Endothelial cell of umbilical vein (primary cell): ENCODE results near the gene SLC7A6OS. TPM values are rescaled to one million over a fixed set of nuclear protein-coding genes. Genes with fewer than 3 reads are reported as not detected.

Experiments used
- BruUV-seq: library from RNA; stranded (reverse); fragments of 400-500 nt; replicated peaks from 2 replicates; lab custom pipeline; 2021; lab: Mats Ljungman, UMichigan
- CTCF ChIA-PET: fragments of 300-600, 350-600 bp; sonication (Branson Sonifier 250); formaldehyde crosslinking; loops from one replicate; lab custom pipeline; 2021; ENCODE audit warnings: antibody characterized with exemption, inconsistent platforms; lab: Charles Lee
- POLR2A ChIA-PET: fragments of 300-600, 350-600 bp; sonication (Branson Sonifier 250); formaldehyde crosslinking; loops from one replicate; lab custom pipeline; 2021; ENCODE audit warnings: antibody characterized with exemption, inconsistent platforms; lab: Charles Lee
- DNase-seq: peaks from one replicate; pipeline ENCODE4 v3.0.0-alpha.2; 2011; ENCODE audit warnings: low read depth, low spot score
- FAIRE-seq: peaks from 2 replicates; lab custom pipeline; 2011; peaks lifted over from hg19 to GRCh38; lab: Jason Lieb, UNC
- H2AFZ ChIP-seq: 2 replicates; pipeline ENCODE4 v1.6.0; 2012; ENCODE audit warnings: low read depth, low read length, control low read depth, inconsistent platforms
- H3K27ac ChIP-seq: 2 replicates; pipeline ENCODE4 v1.5.1; 2011; ENCODE audit warnings: low read depth, mild to moderate bottlenecking, control low read depth, low read length, moderate library complexity; ENCODE audit not compliant: insufficient read depth
- H3K27me3 ChIP-seq, 2 experiments: 2 replicates each; pipeline versions ENCODE4 v1.6.0 to v1.6.1; 2011; ENCODE audit warnings: low read length in 2 of 2, mixed read lengths in 1 of 2; ENCODE audit not compliant: control insufficient read depth in 2 of 2, insufficient read depth in 2 of 2
- H3K36me3 ChIP-seq, 2 experiments: 2 replicates in 1 of 2; 3 replicates in 1 of 2; pipeline ENCODE4 v1.5.1; 2011; ENCODE audit warnings: low read length in 2 of 2, mild to moderate bottlenecking in 1 of 2, moderate library complexity in 1 of 2; ENCODE audit not compliant: control insufficient read depth in 2 of 2, insufficient read depth in 2 of 2; ENCODE audit errors: extremely low read depth in 1 of 2
- H3K4me1 ChIP-seq: 3 replicates; pipeline ENCODE4 v1.5.1; 2011; ENCODE audit warnings: mild to moderate bottlenecking, low read length; ENCODE audit not compliant: control insufficient read depth, insufficient read depth; ENCODE audit errors: extremely low read depth
- H3K4me2 ChIP-seq: 2 replicates; pipeline ENCODE4 v1.6.1; 2011; ENCODE audit warnings: low read length, control low read depth, mixed read lengths; ENCODE audit not compliant: insufficient read depth
- H3K4me3 ChIP-seq, 3 experiments: fragments of 200-600 bp in 1 of 3; sonication (generic), shearing (Covaris generic) in 1 of 3; replicated peaks in 1 of 3; 2 replicates each; pipeline ENCODE4 v1.5.1; 2011 to 2016; ENCODE audit warnings: control low read depth in 3 of 3, low read length in 3 of 3, mild to moderate bottlenecking in 2 of 3, inconsistent platforms in 1 of 3, low read depth in 1 of 3, moderate library complexity in 1 of 3; ENCODE audit not compliant: insufficient read depth in 1 of 3
- H3K79me2 ChIP-seq: 2 replicates; pipeline ENCODE4 v1.6.0; 2012; ENCODE audit warnings: low read length, inconsistent platforms; ENCODE audit not compliant: control insufficient read depth, insufficient read depth
- H3K9ac ChIP-seq: replicated peaks from 2 replicates; pipeline ENCODE3; 2011; ENCODE audit warnings: low read length, control low read depth; ENCODE audit not compliant: insufficient read depth; ENCODE audit errors: extremely low read depth
- H3K9me1 ChIP-seq: replicated peaks from 3 replicates; pipeline ENCODE4 v1.6.0; 2011; ENCODE audit warnings: mild to moderate bottlenecking, low read length; ENCODE audit not compliant: control insufficient read depth, insufficient read depth; ENCODE audit errors: extremely low read depth
- H3K9me3 ChIP-seq: replicated peaks from 2 replicates; pipeline ENCODE4 v1.5.1; 2012; ENCODE audit warnings: low read length, inconsistent platforms; ENCODE audit not compliant: control insufficient read depth, insufficient read depth
- H4K20me1 ChIP-seq: replicated peaks from 2 replicates; pipeline ENCODE3; 2011; ENCODE audit warnings: mild to moderate bottlenecking, low read length; ENCODE audit not compliant: control insufficient read depth, insufficient read depth; ENCODE audit errors: extremely low read depth
- EZH2 ChIP-seq: IDR thresholded peaks from 2 replicates; pipeline ENCODE4 v1.6.1; 2012; ENCODE audit warnings: borderline replicate concordance, low read depth, mild to moderate bottlenecking, moderate library complexity, low read length, inconsistent platforms; ENCODE audit not compliant: severe bottlenecking
- FOS ChIP-seq: IDR thresholded peaks from 2 replicates; pipeline ENCODE4 v1.6.1; 2011; ENCODE audit warnings: mild to moderate bottlenecking, low read length, moderate library complexity, borderline replicate concordance; ENCODE audit not compliant: insufficient read depth
- GATA2 ChIP-seq: IDR thresholded peaks from 2 replicates; pipeline ENCODE4 v1.7.0; 2011; ENCODE audit warnings: low read depth, mild to moderate bottlenecking, moderate library complexity, mixed read lengths, low read length; ENCODE audit not compliant: insufficient read length, insufficient read depth
- JUN ChIP-seq: IDR thresholded peaks from 2 replicates; pipeline ENCODE4 v1.6.1; 2011; ENCODE audit warnings: borderline replicate concordance, low read depth; ENCODE audit not compliant: insufficient read length, insufficient read depth
- MYC ChIP-seq: IDR thresholded peaks from one replicate; pipeline ENCODE4 v1.6.1; 2011; ENCODE audit warnings: mild to moderate bottlenecking, low read depth, low read length
- POLR2A ChIP-seq: IDR thresholded peaks from 2 replicates; pipeline ENCODE4 v1.6.1; 2012; ENCODE audit warnings: low read depth, mild to moderate bottlenecking, control low read depth, low read length
- POLR2AphosphoS5 ChIP-seq: IDR thresholded peaks from 2 replicates; pipeline ENCODE4 v1.6.1; 2012; ENCODE audit warnings: low read depth, mild to moderate bottlenecking, control low read depth, low read length, moderate library complexity; ENCODE audit not compliant: insufficient read depth
- dilution Hi-C: fragments of 300-500 bp; cut with MboI; formaldehyde crosslinking; loops from one replicate; pipeline ENCODE4 v1.15.0; 2019; ENCODE audit warnings: low sequenced_read_pairs; ENCODE audit not compliant: extremely low pct_ligation_motif_present
- intact Hi-C: fragments of 100-400 bp; cut with micrococcal nuclease; formaldehyde crosslinking; loops from one replicate; pipeline ENCODE4 v1.10.0; 2022
- polyA plus RNA-seq, 4 experiments: library from polyadenylated mRNA; depleted of rRNA in 3 of 4; stranded (reverse) in 3 of 4; unstranded in 1 of 4; fragments of >200 nt; gene quantifications; 2 replicates each; pipeline versions ENCODE4 v1.2.1 to v1.2.3, GENCODE V29; 2011 to 2012; ENCODE audit warnings: missing spikeins in 1 of 4
- total RNA-seq: library from RNA; stranded (reverse); gene quantifications from 2 replicates; pipeline ENCODE4 v1.2.3, GENCODE V29; 2021
- TF ChIP-seq, protein P1 (sequence below), 2 donors: IDR thresholded peaks; 1 replicate in 1 of 2; 2 replicates in 1 of 2; pipeline ENCODE4 v1.5.1; 2011; ENCODE audit warnings: low read length in 2 of 2, mild to moderate bottlenecking in 2 of 2, moderate library complexity in 2 of 2, control low read depth in 1 of 2, inconsistent platforms in 1 of 2, low read depth in 1 of 2; ENCODE audit not compliant: insufficient read depth in 1 of 2; ENCODE audit errors: extremely low read depth in 1 of 2
- TF ChIP-seq, protein P2 (sequence below): IDR thresholded peaks from 2 replicates; pipeline ENCODE4 v1.6.1; 2011; ENCODE audit not compliant: insufficient read depth, insufficient read length

The SLC7A6OS gene
- total and polyA plus RNA-seq, 2 donors (not counting 3 experiments of a cell fraction or from before 2014, with no cell fraction given): 8.3 to 22.9 TPM

DNA sequence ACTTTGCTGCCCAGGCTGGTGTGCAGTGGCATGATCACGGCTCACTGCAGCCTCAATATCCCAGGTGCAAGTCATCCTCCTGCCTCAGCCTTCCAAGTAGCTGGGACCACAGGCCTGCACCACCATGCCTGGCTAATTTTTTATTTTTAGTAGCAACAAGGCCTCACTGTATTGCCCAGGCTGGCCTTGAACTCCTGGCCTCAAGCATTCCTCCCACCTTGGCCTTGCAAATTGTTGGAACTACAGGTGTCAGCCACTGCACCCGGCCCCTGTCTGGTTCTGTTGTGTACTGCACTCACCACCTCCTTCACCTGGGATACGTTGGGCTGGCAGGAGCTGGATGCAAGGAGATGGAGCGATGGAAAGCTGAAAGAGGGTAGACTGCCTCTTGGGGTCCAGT is 57.0 kb downstream of the SLC7A6OS start:
- Histone ChIP-seq H3K27ac (no peak overlapping the region), H2AFZ (no peak overlapping the region), H3K4me1 (peaks cover 8% of the 10 kb centered on the region), H3K79me2 (no peaks in the 10 kb centered on the region), H4K20me1 (no peaks in the 10 kb centered on the region), H3K4me2 (no peak overlapping the region), H3K4me3 (no peak overlapping the region), H3K36me3 (peaks cover 0 to 16% of the 10 kb centered on the region in 2 experiments), H3K9me1 (no peaks in the 10 kb centered on the region), H3K9me3 (no peaks in the 10 kb centered on the region), H3K9ac (no peak overlapping the region), H3K27me3 (no peaks in the 10 kb centered on the region)
- FAIRE-seq: no peak
- no TSS peak for BruUV-seq
- TF ChIP-seq MYC (no peak), JUN (no peak), FOS (no peak), EZH2 (no peak), GATA2 (no peak), POLR2AphosphoS5 (no peak), POLR2A (no peak)
- TF ChIP-seq, protein P1, sequence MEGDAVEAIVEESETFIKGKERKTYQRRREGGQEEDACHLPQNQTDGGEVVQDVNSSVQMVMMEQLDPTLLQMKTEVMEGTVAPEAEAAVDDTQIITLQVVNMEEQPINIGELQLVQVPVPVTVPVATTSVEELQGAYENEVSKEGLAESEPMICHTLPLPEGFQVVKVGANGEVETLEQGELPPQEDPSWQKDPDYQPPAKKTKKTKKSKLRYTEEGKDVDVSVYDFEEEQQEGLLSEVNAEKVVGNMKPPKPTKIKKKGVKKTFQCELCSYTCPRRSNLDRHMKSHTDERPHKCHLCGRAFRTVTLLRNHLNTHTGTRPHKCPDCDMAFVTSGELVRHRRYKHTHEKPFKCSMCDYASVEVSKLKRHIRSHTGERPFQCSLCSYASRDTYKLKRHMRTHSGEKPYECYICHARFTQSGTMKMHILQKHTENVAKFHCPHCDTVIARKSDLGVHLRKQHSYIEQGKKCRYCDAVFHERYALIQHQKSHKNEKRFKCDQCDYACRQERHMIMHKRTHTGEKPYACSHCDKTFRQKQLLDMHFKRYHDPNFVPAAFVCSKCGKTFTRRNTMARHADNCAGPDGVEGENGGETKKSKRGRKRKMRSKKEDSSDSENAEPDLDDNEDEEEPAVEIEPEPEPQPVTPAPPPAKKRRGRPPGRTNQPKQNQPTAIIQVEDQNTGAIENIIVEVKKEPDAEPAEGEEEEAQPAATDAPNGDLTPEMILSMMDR (IDR thresholded peaks at IDR 0.05; ENCODE audit: extremely low read depth in 1 of 2, insufficient read depth in 1 of 2, low read depth in 1 of 2, low read length in 2 of 2): no peak
- TF ChIP-seq, protein P2, sequence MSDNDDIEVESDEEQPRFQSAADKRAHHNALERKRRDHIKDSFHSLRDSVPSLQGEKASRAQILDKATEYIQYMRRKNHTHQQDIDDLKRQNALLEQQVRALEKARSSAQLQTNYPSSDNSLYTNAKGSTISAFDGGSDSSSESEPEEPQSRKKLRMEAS: no peak
- CTCF ChIA-PET: interaction anchor here (2.2 kb wide), 1 partner anchor 10 kb away, joined by 9 read pairs; the partner anchor contains the start of gene SLC7A6
- intact Hi-C loops (no loop called here), dilution Hi-C loops (no loop called here)
- POLR2A ChIA-PET: no interaction called here
- no peak for DNase-seq
